HepG2 (cell line): Measurements from ENCODE around the gene FAM228A. TPM values are rescaled to one million over a fixed set of nuclear protein-coding genes. Genes with fewer than 3 reads are reported as not detected.
A peak's percentile ranks its signal among the peaks of the same experiment; 100 is the strongest.

ENCODE experiments used
- KMT2A ChIP-seq: sonication (generic); formaldehyde crosslinking; IDR thresholded peaks from 2 replicates; pipeline ENCODE4 v1.4.0; 2020; ENCODE audit warnings: missing genetic modification reagents
- MED13 ChIP-seq: sonication (generic); formaldehyde crosslinking; IDR thresholded peaks from 2 replicates; pipeline ENCODE4 v1.5.0; 2020; ENCODE audit warnings: missing genetic modification reagents
- NFKBIZ ChIP-seq: IDR thresholded peaks from 2 replicates; pipeline ENCODE4 v1.6.1; 2018; ENCODE audit warnings: missing genetic modification reagents, missing compliant biosample characterization
- NR1H2 ChIP-seq: sonication (generic); formaldehyde crosslinking; IDR thresholded peaks from 2 replicates; pipeline ENCODE4 v1.8.1; 2022; ENCODE audit warnings: low read depth, missing genetic modification reagents, borderline replicate concordance
- NR2F2 ChIP-seq: IDR thresholded peaks from 2 replicates; pipeline ENCODE4 v1.6.1; 2012; ENCODE audit warnings: low read depth, inconsistent platforms, borderline replicate concordance
- PHF21A ChIP-seq: sonication (generic); formaldehyde crosslinking; IDR thresholded peaks from 2 replicates; pipeline ENCODE4 v1.5.0; 2020; ENCODE audit warnings: mild to moderate bottlenecking, missing genetic modification reagents
- SSRP1 ChIP-seq: IDR thresholded peaks from 2 replicates; pipeline ENCODE4 v1.6.1; 2016; ENCODE audit warnings: control low read depth
- STAT5B ChIP-seq: sonication (generic); formaldehyde crosslinking; IDR thresholded peaks from 2 replicates; pipeline ENCODE4 v1.4.0; 2020; ENCODE audit warnings: missing genetic modification reagents
- TEF ChIP-seq: sonication (generic); formaldehyde crosslinking; IDR thresholded peaks from 2 replicates; pipeline ENCODE4 v1.5.0; 2020; ENCODE audit warnings: missing genetic modification reagents
- TFE3 ChIP-seq: IDR thresholded peaks from 2 replicates; pipeline ENCODE4 v1.6.1; 2016
- ZBTB33 ChIP-seq: sonication (generic); formaldehyde crosslinking; IDR thresholded peaks from 2 replicates; pipeline ENCODE4 v1.4.0; 2020; ENCODE audit warnings: missing genetic modification reagents
- ZMYM2 ChIP-seq: sonication (generic); formaldehyde crosslinking; IDR thresholded peaks from 2 replicates; pipeline ENCODE4 v1.8.0; 2022; ENCODE audit warnings: mild to moderate bottlenecking, missing genetic modification reagents
- ZNF234 ChIP-seq: sonication (generic); formaldehyde crosslinking; conservative IDR thresholded peaks from 2 replicates; pipeline ENCODE4 v1.5.1; 2020; ENCODE audit warnings: mild to moderate bottlenecking, missing genetic modification reagents
- ZNF253 ChIP-seq: sonication (generic); formaldehyde crosslinking; IDR thresholded peaks from 2 replicates; pipeline ENCODE4 v1.8.0; 2022; ENCODE audit warnings: mild to moderate bottlenecking, missing genetic modification reagents, borderline replicate concordance
- ZNF335 ChIP-seq: sonication (generic); formaldehyde crosslinking; IDR thresholded peaks from 2 replicates; pipeline ENCODE4 v1.4.0; 2020; ENCODE audit warnings: missing genetic modification reagents
- ZNF503 ChIP-seq: sonication (generic); formaldehyde crosslinking; IDR thresholded peaks from 2 replicates; pipeline ENCODE4 v1.4.0; 2020; ENCODE audit warnings: missing genetic modification reagents
- ZNF552 ChIP-seq: sonication (generic); formaldehyde crosslinking; IDR thresholded peaks from 2 replicates; pipeline ENCODE4 v1.9.0; 2022; ENCODE audit warnings: missing genetic modification reagents, mild to moderate bottlenecking, borderline replicate concordance
- ZNF597 ChIP-seq: sonication (generic); formaldehyde crosslinking; IDR thresholded peaks from 2 replicates; pipeline ENCODE4 v1.5.0; 2020; ENCODE audit warnings: missing genetic modification reagents
- ZNF598 ChIP-seq: sonication (generic); formaldehyde crosslinking; IDR thresholded peaks from 2 replicates; pipeline ENCODE4 v1.5.1; 2020; ENCODE audit warnings: mild to moderate bottlenecking, missing genetic modification reagents, borderline replicate concordance
- ZNF75D ChIP-seq: sonication (generic); formaldehyde crosslinking; IDR thresholded peaks from 2 replicates; pipeline ENCODE4 v1.8.1; 2023; ENCODE audit warnings: missing genetic modification reagents, mild to moderate bottlenecking, borderline replicate concordance
- ZNF766 ChIP-seq: sonication (generic); formaldehyde crosslinking; IDR thresholded peaks from 2 replicates; pipeline ENCODE4 v1.5.0; 2020; ENCODE audit warnings: missing genetic modification reagents, borderline replicate concordance
- polyA plus RNA-seq, 8 experiments: library from polyadenylated mRNA; depleted of rRNA in 3 of 8; stranded (reverse) in 7 of 8; unstranded in 1 of 8; fragments of >200 nt; fragmentation: Illumina TruSeq in 4 of 8; extraction: Trizol in 4 of 8; gene quantifications; 2 replicates each; pipeline versions ENCODE4 v1.2.1 to v1.2.3, GENCODE V29; 2011 to 2016; ENCODE audit warnings: low read depth in 4 of 8, missing spikeins in 1 of 8, mixed read lengths in 1 of 8; ENCODE audit not compliant: insufficient read depth in 1 of 8
- total RNA-seq, 5 experiments: library from RNA; depleted of rRNA; stranded (reverse); fragments of >200 nt; fragmentation: Illumina TruSeq; extraction: Trizol; gene quantifications; 2 replicates each; pipeline ENCODE4 v1.2.3, GENCODE V29; 2016; ENCODE audit warnings: low read depth in 1 of 5

The FAM228A gene
- total and polyA plus RNA-seq, 2 of the 13 experiments (the other 11 are each of a cell fraction or from before 2014, with no cell fraction given): not detected

GRCh38 chr2:24164416-24164973, 10.4 kb upstream of the FAM228A start (continued):
- TF ChIP-seq ZNF503 (CRISPR knock-in tag): 0 out of 2 replicates have a peak, but pooled peaks have one; percentile 17
- TF ChIP-seq PHF21A (CRISPR knock-in tag): 0 out of 2 replicates have a peak, but pooled peaks have one; percentile 31
- TF ChIP-seq ZNF234: no peak
- TF ChIP-seq ZMYM2 (CRISPR knock-in tag): no peak
- no peak for TF ChIP-seq ZNF75D (CRISPR knock-in tag)
- TF ChIP-seq ZNF253: no peak
- TF ChIP-seq TEF: no peak
- no peak for TF ChIP-seq ZNF597
- TF ChIP-seq TFE3 (CRISPR knock-in tag): no peak
- no peak for TF ChIP-seq ZNF335 (CRISPR knock-in tag)
- TF ChIP-seq SSRP1 (CRISPR knock-in tag): no peak
- TF ChIP-seq ZNF598: no peak
- TF ChIP-seq STAT5B (CRISPR knock-in tag): no peak
- no peak for TF ChIP-seq NFKBIZ
- TF ChIP-seq NR2F2: no peak
- TF ChIP-seq MED13: no peak
- 0 out of 2 replicates have a peak, but pooled peaks have one; percentile 32 for TF ChIP-seq KMT2A (CRISPR knock-in tag)
- no peak for TF ChIP-seq NR1H2
- no peak for TF ChIP-seq ZNF552 (CRISPR knock-in tag)
- TF ChIP-seq ZBTB33 (CRISPR knock-in tag): peak; percentile 46; the same call in 1 of the 2 replicates
- no peak for TF ChIP-seq ZNF766 (CRISPR knock-in tag)
